Fibroblast of the aortic adventitia (primary cell): ENCODE results near the gene PHF5A. TPM values are rescaled to one million over a fixed set of nuclear protein-coding genes. Genes with fewer than 3 reads are reported as not detected.

Experiments
- DNase-seq: peaks from one replicate; pipeline ENCODE4 v3.0.0-alpha.2; 2010; ENCODE audit warnings: low read depth
- H3K4me3 ChIP-seq: 2 replicates; pipeline ENCODE4 v1.5.1; 2011; ENCODE audit warnings: low read depth, mild to moderate bottlenecking, control low read depth, low read length, moderate library complexity
- CTCF ChIP-seq: IDR thresholded peaks from 2 replicates; pipeline ENCODE4 v1.5.1; 2011; ENCODE audit warnings: mild to moderate bottlenecking, low read length, control low read depth, inconsistent platforms; ENCODE audit not compliant: insufficient read depth
- total RNA-seq: library from RNA; depleted of rRNA; stranded (reverse); fragments of >200 nt; gene quantifications from 2 replicates; pipeline ENCODE4 v1.2.3, GENCODE V29; 2012; ENCODE audit warnings: low replicate concordance

PHF5A gene
- total RNA-seq, 1 donor, result 34.6 TPM

DNA sequence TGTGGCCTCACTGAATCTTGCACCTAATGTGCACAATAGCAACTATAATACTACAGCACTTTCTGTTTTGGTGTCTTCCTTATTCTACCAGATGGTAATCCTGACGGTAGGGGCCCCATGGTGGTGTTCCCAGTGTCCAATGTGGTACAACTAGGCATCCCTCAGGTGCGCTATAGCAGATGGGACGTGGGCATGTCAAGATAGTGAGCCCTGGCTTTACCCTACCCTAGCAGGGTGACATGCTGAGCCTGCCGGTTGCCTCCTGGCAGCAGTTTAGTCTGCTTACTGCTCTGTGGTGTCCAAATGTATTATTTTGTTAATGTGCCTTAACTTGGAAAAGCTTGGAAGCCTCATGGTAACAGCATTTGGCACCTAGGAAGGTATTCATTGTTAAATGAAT lies 19.6 kb upstream of the PHF5A start:
- H3K4me3 ChIP-seq, result no peak overlapping the region
- TF ChIP-seq CTCF, result no peak
- DNase-seq, result no peak

GRCh38 chr22:41487037-41487935 lies 18.8 kb upstream of the PHF5A start:
- no peak overlapping the region for H3K4me3 ChIP-seq
- peak; percentile 50 for DNase-seq
- no peak for TF ChIP-seq CTCF

GRCh38 chr22:41485033-41485432 lies 16.5 kb upstream of the PHF5A start:
- no peak overlapping the region for H3K4me3 ChIP-seq
- no peak for DNase-seq
- no peak for TF ChIP-seq CTCF

GRCh38 chr22:41482319-41482935 lies 13.9 kb upstream of the PHF5A start:
- H3K4me3 ChIP-seq, result no peak overlapping the region
- DNase-seq, result peak; percentile 70
- TF ChIP-seq CTCF, result no peak

GRCh38 chr22:41481925-41482318 lies 13.4 kb upstream of the PHF5A start:
- no peak overlapping the region for H3K4me3 ChIP-seq
- TF ChIP-seq CTCF, result no peak

GRCh38 chr22:41481131-41481830 lies 12.8 kb upstream of the PHF5A start:
- no peak overlapping the region for H3K4me3 ChIP-seq
- TF ChIP-seq CTCF, result no peak
- peak; percentile 37 for DNase-seq

More at GRCh38 chr22:41481925-41482318, 13.4 kb upstream of the PHF5A start:
- no peak for DNase-seq
